LoVo (cell line): ENCODE measurements around the gene WWOX.
"Not testable (repeated sequence)": the region's sequence is repeated elsewhere in the genome, so short reads cannot be mapped to it uniquely, and the experiment has no call there.

ENCODE experiments used
- DNase-seq: peaks from one replicate; pipeline ENCODE4 v3.0.0-alpha.2; 2016; ENCODE audit warnings: low spot score

The WWOX gene

DNA sequence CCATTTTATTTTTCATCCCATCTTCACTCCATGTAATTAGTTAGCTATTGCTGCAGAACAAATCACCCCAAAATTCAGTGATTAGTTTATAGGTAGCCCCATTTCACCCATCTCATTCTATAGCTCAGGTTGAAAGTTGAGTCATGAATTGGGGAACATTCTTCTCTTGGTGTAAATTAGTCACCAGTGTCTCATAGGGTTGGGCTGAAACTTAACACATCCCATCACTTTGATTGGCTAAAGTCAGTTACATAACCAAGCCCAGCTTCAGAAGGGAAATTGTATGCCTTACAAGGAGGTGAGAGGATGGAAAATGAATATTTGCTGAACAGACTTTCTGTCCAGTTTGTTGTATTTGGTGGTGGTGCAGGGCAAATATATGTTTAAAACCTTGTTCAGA is 477.5 kb downstream of the WWOX start:
- no peak for DNase-seq

- no peak for DNase-seq
Measured at GRCh38 chr16:78577630-78578029, 478.2 kb downstream of the WWOX start.

GRCh38 chr16:78579020-78579419 is 479.6 kb downstream of the WWOX start:
- no peak for DNase-seq

DNA sequence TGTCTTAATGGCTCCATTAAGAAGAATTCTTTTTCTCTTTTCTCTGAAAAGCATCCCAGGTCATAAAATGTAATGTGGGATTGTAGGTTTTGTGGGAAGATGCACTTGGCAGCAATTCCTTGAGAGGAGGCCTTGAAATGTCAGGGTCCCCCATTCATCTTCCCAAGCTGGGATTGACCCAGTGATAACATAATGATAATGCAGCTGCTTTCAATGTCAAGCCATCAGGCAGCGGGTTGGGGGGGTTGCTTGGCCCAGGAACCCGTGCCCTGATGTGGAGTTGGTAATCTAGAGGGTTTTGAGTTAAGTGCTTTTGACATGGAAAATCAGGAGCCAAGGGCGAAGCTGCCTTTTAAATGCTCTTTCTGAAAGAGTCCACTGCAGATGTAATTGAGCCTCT is 484.0 kb downstream of the WWOX start:
- DNase-seq: no peak

DNA sequence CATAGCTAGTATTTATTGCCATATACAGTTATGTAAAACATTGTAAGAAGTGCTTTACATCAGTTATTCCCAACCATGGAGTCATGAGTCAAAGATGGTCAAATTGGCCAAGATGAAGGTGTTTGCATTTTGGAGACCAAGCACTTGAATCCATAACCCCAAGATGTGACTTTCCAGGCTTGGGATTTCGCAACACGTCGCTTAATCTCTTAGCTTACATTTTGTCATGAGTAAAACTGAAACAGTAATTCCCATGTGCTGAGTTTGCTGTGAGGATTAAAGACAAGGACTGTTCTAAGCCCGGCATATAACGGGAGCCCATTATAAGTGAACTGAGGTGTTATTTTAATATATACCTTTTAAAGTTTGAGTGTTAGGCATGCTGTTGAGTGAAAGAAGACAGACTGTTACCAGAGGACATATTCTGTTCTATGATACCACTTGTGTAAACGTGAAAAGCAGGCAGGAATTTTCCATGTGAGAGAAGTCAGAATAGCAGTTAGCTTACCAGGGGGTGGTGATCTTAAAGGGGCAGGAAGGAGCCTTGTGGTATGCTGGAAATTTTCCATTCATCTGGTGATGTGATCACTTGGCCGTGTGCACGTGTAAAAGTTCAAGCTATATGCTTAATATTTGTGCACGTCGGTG is 484.9 kb downstream of the WWOX start:
- DNase-seq: no peak

GRCh38 chr16:78584991-78585390 is 485.5 kb downstream of the WWOX start:
- no peak for DNase-seq

- DNase-seq: no peak
Measured at GRCh38 chr16:78589331-78589730, 489.9 kb downstream of the WWOX start.

GRCh38 chr16:78591682-78592103 is 492.2 kb downstream of the WWOX start:
- no peak for DNase-seq

DNA sequence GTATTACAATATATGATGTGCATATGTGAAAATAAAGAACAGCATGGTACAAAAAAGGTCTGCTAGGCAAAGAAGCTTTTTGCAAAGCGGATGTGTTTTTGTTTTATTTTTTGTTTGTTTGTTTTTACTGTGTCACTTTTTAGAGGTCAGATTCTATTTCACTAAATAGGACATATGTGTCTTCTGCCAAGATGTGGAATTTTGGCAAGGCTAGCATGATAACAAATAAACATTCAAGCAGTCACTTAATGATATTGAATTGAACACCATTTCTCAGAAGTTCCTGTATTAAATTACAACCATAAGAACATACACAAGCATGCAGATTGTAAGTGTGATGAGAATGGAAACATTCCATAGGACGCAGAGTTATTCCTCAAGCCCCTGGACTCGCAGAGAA is 492.7 kb downstream of the WWOX start:
- DNase-seq: no peak

- DNase-seq: no peak
Measured at GRCh38 chr16:78593352-78593751, 493.9 kb downstream of the WWOX start.

GRCh38 chr16:78594191-78594590 is 494.7 kb downstream of the WWOX start:
- no peak for DNase-seq

DNA sequence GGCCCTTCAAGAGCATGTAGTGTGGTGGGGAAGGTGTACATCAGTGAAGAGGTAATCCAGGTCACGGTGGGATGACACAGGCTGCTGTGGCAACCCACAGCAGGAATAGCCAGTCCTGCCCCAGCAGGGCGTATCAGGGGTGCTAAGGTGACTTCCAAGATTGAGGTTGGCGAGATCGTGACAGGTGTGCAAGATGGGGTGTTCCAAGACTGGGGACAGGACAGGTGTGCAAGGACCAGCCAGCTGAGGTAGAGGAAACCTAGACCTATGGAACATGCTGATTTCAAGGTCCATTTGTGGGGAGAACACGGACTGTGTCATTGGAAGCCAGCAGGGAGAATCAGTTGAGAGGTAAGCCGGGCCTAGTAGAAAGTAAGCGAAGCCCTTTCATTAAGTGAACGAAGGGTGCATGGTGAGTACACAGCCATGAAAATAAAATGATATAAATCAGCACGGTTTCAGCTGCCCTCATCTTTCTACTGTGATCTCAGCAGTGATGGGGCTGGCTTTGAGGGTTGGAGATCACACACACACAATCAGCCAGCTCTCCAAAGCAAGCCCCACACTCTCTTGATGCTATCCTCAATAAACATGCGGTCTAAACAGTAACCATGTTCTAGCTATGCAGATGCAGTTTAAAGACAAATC is 497.0 kb downstream of the WWOX start:
- no peak for DNase-seq

DNA sequence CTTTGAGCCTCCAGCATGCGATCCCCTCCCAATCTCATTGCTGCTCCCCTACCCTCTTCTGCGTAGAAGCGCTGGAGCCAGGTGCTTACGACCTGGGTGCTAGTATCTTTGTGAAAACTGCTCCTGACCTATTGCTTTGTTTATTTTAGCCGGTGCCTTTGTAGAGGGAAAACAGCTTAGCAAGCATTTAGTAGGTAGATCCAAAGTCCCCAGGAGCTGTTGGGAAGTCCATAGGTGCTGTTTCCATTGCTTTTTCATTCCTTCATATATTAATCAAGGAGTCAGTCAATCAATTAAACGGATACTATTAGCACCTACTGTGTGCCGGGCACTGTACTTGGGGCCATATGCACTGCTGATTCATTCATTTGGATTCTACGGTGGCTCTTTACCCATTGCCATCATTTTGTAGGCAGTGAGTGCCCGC is 497.6 kb downstream of the WWOX start:
- no peak for DNase-seq

- no peak for DNase-seq
Measured at GRCh38 chr16:78597809-78598570, 498.5 kb downstream of the WWOX start.

- DNase-seq: no peak
Measured at GRCh38 chr16:78599271-78599670, 499.8 kb downstream of the WWOX start.

- DNase-seq: not testable (repeated sequence)
Measured at GRCh38 chr16:78604423-78605062, 505.1 kb downstream of the WWOX start.

- no peak for DNase-seq
Measured at GRCh38 chr16:78605548-78606101, 506.2 kb downstream of the WWOX start.

DNA sequence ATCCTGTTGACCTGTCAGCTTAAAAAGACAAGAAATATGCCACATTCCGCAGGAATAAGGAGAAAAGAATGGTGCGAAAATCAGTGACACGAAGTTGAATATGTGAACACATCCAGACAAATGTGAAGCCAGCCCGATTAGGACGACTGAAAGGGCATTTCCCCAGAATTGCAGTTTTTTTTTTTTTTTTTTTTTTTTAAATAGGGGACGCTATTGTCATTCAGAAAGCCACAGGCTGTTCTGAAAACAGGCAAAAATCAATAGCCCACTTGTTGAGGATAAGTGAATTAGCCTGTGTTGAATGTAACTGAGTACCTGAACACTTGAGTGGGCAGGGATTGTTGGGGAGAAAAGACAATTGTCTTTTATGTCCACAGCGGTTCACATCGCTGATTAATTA is 507.1 kb downstream of the WWOX start:
- no peak for DNase-seq

DNA sequence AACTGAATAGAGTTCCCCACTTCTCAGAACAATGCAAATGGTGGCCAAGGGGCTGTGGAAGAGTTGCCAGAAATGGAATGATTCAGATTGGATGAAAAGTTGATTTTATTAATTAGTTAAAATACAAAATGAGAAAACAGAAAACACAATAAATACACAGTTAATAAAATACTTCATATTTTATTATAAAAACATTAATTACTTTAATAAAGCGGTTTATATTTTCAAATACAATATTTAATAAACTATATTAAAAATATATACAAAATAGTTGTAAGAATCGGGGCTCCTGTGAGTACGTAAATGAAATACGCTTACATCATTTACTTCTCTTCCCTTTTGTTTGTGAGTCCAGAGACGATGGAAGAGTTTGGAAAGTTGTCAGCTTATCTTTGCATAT is 507.6 kb downstream of the WWOX start:
- DNase-seq: no peak

GRCh38 chr16:78607465-78607864 is 508.0 kb downstream of the WWOX start:
- DNase-seq: no peak

- no peak for DNase-seq
Measured at GRCh38 chr16:78608305-78608776, 508.9 kb downstream of the WWOX start.
